Astrocyte (in vitro differentiated cells and primary cell): ENCODE results near the gene CDKN2B-AS1. TPM values are rescaled to one million over a fixed set of nuclear protein-coding genes. Genes with fewer than 3 reads are reported as not detected.

ENCODE experiments used
- DNase-seq: peaks from one replicate; pipeline ENCODE4 v3.0.0-alpha.2; 2010; ENCODE audit warnings: low read depth
- FAIRE-seq: peaks from 2 replicates; lab custom pipeline; 2011; peaks lifted over from hg19 to GRCh38; lab: Jason Lieb, UNC
- H2AFZ ChIP-seq: 2 replicates; pipeline ENCODE4 v1.6.0; 2012; ENCODE audit warnings: low read depth, low read length, inconsistent platforms
- H3K27ac ChIP-seq: 2 replicates; pipeline ENCODE4 v1.5.1; 2011; ENCODE audit warnings: low read depth, low read length, inconsistent platforms
- H3K27me3 ChIP-seq: 2 replicates; pipeline ENCODE4 v1.6.0; 2011; ENCODE audit warnings: low read length, inconsistent platforms; ENCODE audit not compliant: insufficient read depth
- H3K36me3 ChIP-seq: 2 replicates; pipeline ENCODE4 v1.5.1; 2011; ENCODE audit warnings: low read length, inconsistent platforms; ENCODE audit not compliant: insufficient read depth
- H3K4me1 ChIP-seq: 2 replicates; pipeline ENCODE4 v1.5.1; 2011; ENCODE audit warnings: low read length, inconsistent platforms; ENCODE audit not compliant: insufficient read depth
- H3K4me2 ChIP-seq: 2 replicates; pipeline ENCODE4 v1.6.0; 2012; ENCODE audit warnings: low read length, inconsistent platforms
- H3K4me3 ChIP-seq: 2 replicates; pipeline ENCODE4 v1.5.1; 2011; ENCODE audit warnings: low read depth, mild to moderate bottlenecking, low read length, inconsistent platforms; ENCODE audit not compliant: insufficient read depth
- H3K79me2 ChIP-seq: 2 replicates; pipeline ENCODE4 v1.6.0; 2012; ENCODE audit warnings: mild to moderate bottlenecking, low read length, inconsistent platforms; ENCODE audit not compliant: insufficient read depth
- H3K9ac ChIP-seq: 2 replicates; pipeline ENCODE4 v1.6.0; 2012; ENCODE audit warnings: mild to moderate bottlenecking, low read length, inconsistent platforms
- H3K9me3 ChIP-seq: 2 replicates; pipeline ENCODE4 v1.5.1; 2012; ENCODE audit warnings: low read depth, mild to moderate bottlenecking, low read length, inconsistent platforms; ENCODE audit not compliant: insufficient read depth
- H4K20me1 ChIP-seq: 2 replicates; pipeline ENCODE4 v1.6.0; 2012; ENCODE audit warnings: low read length, inconsistent platforms; ENCODE audit not compliant: insufficient read depth
- H3K27ac Mint-ChIP-seq: one replicate; pipeline ENCODE4 v1.8.0; 2021; ENCODE audit warnings: mild to moderate bottlenecking, mixed read lengths; ENCODE audit not compliant: unreplicated experiment
- H3K27me3 Mint-ChIP-seq: one replicate; pipeline ENCODE4 v1.8.0; 2021; ENCODE audit warnings: low read depth, mixed read lengths; ENCODE audit not compliant: unreplicated experiment
- H3K36me3 Mint-ChIP-seq: one replicate; pipeline ENCODE4 v1.8.0; 2021; ENCODE audit warnings: low read depth, mixed read lengths; ENCODE audit not compliant: unreplicated experiment
- H3K4me1 Mint-ChIP-seq: one replicate; pipeline ENCODE4 v1.8.0; 2021; ENCODE audit warnings: low read depth, mixed read lengths; ENCODE audit not compliant: unreplicated experiment
- H3K4me3 Mint-ChIP-seq: one replicate; pipeline ENCODE4 v1.8.0; 2021; ENCODE audit warnings: mild to moderate bottlenecking, moderate library complexity, mixed read lengths; ENCODE audit not compliant: unreplicated experiment
- H3K9me3 Mint-ChIP-seq: one replicate; pipeline ENCODE4 v1.8.0; 2021; ENCODE audit warnings: mild to moderate bottlenecking, mixed read lengths; ENCODE audit not compliant: unreplicated experiment
- EZH2 ChIP-seq: IDR thresholded peaks from 2 replicates; pipeline ENCODE4 v1.6.1; 2012; ENCODE audit warnings: mild to moderate bottlenecking, low read length, inconsistent platforms; ENCODE audit not compliant: insufficient read depth
- total RNA-seq: library from RNA; stranded (reverse); gene quantifications from 2 replicates; pipeline ENCODE4 v1.2.1, GENCODE V29; 2021
- TF ChIP-seq, protein P1 (sequence below): IDR thresholded peaks from 2 replicates; pipeline ENCODE4 v1.5.1; 2011; ENCODE audit warnings: low read depth, mild to moderate bottlenecking, inconsistent platforms, low read length, moderate library complexity; ENCODE audit not compliant: insufficient read depth

The CDKN2B-AS1 gene
- total RNA-seq, 1 donor from 2014 or later = 2.3 TPM

DNA sequence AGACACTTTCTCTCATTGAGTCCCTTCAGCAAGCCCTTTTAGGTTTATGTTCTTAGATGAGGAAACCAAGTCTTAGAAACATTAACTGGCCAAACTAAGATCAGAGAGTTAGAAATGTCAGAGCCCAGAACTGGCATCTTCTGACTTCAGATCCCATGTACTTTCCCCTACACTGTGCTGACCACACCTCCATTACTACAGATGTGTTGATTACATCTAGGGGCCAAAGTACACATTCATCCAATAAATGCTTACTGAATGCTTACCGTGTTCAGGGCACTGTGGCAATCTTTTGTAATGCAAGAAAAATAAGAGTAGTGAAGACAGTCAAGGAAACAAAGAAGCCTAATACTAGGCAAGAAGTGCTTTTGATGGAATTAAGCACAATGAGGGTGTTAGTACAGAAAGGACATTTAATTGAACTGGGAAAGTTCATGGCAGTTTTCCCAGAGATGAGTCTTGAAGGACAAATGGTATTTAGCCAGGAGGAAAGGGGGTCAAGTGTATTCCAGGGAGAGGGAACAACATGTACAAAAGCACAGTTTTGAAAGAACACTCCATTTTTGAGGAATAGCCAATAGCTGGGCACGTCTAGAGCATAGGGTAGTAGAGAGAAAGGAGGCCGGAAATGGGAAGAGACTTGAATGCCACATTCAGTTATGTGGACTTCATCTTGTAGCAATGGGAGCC lies 104.2 kb downstream of the CDKN2B-AS1 start:
- no peaks in the 10 kb centered on the region for H3K36me3 Mint-ChIP-seq
- H4K20me1 ChIP-seq = no peaks in the 10 kb centered on the region
- H3K36me3 ChIP-seq = no peaks in the 10 kb centered on the region
- H3K9ac ChIP-seq = no peak overlapping the region
- no peaks in the 10 kb centered on the region for H3K27me3 ChIP-seq
- H3K27me3 Mint-ChIP-seq = no peaks in the 10 kb centered on the region
- peaks cover 10% of the 10 kb centered on the region for H3K9me3 Mint-ChIP-seq
- H3K27ac ChIP-seq = no peak overlapping the region
- no peak overlapping the region for H3K4me3 Mint-ChIP-seq
- H3K4me3 ChIP-seq = no peak overlapping the region
- peaks cover 37% of the 10 kb centered on the region for H3K4me1 Mint-ChIP-seq
- FAIRE-seq = peak; percentile 13
- H3K9me3 ChIP-seq = no peaks in the 10 kb centered on the region
- no peak overlapping the region for H2AFZ ChIP-seq
- no peak for DNase-seq
- H3K4me2 ChIP-seq = no peak overlapping the region
- TF ChIP-seq EZH2 = no peak
- TF ChIP-seq, protein P1, sequence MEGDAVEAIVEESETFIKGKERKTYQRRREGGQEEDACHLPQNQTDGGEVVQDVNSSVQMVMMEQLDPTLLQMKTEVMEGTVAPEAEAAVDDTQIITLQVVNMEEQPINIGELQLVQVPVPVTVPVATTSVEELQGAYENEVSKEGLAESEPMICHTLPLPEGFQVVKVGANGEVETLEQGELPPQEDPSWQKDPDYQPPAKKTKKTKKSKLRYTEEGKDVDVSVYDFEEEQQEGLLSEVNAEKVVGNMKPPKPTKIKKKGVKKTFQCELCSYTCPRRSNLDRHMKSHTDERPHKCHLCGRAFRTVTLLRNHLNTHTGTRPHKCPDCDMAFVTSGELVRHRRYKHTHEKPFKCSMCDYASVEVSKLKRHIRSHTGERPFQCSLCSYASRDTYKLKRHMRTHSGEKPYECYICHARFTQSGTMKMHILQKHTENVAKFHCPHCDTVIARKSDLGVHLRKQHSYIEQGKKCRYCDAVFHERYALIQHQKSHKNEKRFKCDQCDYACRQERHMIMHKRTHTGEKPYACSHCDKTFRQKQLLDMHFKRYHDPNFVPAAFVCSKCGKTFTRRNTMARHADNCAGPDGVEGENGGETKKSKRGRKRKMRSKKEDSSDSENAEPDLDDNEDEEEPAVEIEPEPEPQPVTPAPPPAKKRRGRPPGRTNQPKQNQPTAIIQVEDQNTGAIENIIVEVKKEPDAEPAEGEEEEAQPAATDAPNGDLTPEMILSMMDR = no peak
- H3K79me2 ChIP-seq = no peaks in the 10 kb centered on the region
- H3K27ac Mint-ChIP-seq = no peak overlapping the region
- peaks cover 31% of the 10 kb centered on the region for H3K4me1 ChIP-seq

DNA sequence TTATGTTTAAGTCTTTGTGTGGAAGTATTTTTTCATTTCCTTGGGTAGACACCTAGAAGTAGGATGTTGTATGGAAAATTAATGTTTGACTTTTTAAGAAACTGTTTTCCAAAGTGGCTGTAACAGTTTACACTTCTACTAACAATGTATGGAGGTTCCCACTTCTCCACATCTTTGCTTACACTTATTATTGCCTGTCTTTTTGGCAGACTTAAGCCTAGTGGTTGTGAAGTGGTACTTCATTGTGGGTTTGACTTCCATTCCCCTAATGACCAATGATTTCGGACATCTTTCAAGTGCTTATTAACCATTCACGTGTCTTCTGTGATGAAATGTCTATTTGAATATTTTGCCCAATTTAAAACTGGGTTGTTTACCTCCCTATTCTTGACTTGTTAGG lies 106.0 kb downstream of the CDKN2B-AS1 start:
- no peak for DNase-seq

More for the DNA sequence above, 106.0 kb downstream of the CDKN2B-AS1 start:
- H4K20me1 ChIP-seq = no peaks in the 10 kb centered on the region
- no peak for TF ChIP-seq EZH2
- TF ChIP-seq, protein P1 = peak; percentile 11
- FAIRE-seq = peak; percentile 29
- H2AFZ ChIP-seq = no peak overlapping the region
- H3K9me3 Mint-ChIP-seq = peaks cover 4% of the 10 kb centered on the region
- H3K27ac ChIP-seq = no peak overlapping the region
- H3K4me3 ChIP-seq = no peak overlapping the region
- no peaks in the 10 kb centered on the region for H3K27me3 Mint-ChIP-seq
- no peaks in the 10 kb centered on the region for H3K36me3 ChIP-seq
- H3K36me3 Mint-ChIP-seq = no peaks in the 10 kb centered on the region
- H3K27me3 ChIP-seq = no peaks in the 10 kb centered on the region
- peaks cover 54% of the 10 kb centered on the region for H3K4me1 Mint-ChIP-seq
- H3K9me3 ChIP-seq = no peaks in the 10 kb centered on the region
- no peak overlapping the region for H3K9ac ChIP-seq
- peaks cover 44% of the 10 kb centered on the region for H3K4me1 ChIP-seq
- no peaks in the 10 kb centered on the region for H3K79me2 ChIP-seq
- no peak overlapping the region for H3K4me3 Mint-ChIP-seq
- H3K4me2 ChIP-seq = no peak overlapping the region
- peak overlapping the region; percentile 43 for H3K27ac Mint-ChIP-seq
